Esophagus squamous epithelium (tissue), 4 donors: Measurements from ENCODE around the gene MED23.

Experiments
- POLR2A ChIP-seq, 4 donors: fragments of 450-650 bp; IDR thresholded peaks; one replicate each; pipeline ENCODE4 v1.6.1; 2017; ENCODE audit warnings: antibody characterized with exemption in 4 of 4, mild to moderate bottlenecking in 4 of 4, moderate library complexity in 3 of 4
- TF ChIP-seq, protein P1 (sequence below), 6 experiments: fragments of 450-650 bp in 4 of 6; fragments of 200-600 bp in 2 of 6; sonication (generic) in 2 of 6; IDR thresholded peaks; one replicate each; pipeline ENCODE4 v1.5.1; 2016 to 2019; ENCODE audit warnings: antibody characterized with exemption in 6 of 6, mild to moderate bottlenecking in 4 of 6, moderate library complexity in 4 of 6

DNA sequence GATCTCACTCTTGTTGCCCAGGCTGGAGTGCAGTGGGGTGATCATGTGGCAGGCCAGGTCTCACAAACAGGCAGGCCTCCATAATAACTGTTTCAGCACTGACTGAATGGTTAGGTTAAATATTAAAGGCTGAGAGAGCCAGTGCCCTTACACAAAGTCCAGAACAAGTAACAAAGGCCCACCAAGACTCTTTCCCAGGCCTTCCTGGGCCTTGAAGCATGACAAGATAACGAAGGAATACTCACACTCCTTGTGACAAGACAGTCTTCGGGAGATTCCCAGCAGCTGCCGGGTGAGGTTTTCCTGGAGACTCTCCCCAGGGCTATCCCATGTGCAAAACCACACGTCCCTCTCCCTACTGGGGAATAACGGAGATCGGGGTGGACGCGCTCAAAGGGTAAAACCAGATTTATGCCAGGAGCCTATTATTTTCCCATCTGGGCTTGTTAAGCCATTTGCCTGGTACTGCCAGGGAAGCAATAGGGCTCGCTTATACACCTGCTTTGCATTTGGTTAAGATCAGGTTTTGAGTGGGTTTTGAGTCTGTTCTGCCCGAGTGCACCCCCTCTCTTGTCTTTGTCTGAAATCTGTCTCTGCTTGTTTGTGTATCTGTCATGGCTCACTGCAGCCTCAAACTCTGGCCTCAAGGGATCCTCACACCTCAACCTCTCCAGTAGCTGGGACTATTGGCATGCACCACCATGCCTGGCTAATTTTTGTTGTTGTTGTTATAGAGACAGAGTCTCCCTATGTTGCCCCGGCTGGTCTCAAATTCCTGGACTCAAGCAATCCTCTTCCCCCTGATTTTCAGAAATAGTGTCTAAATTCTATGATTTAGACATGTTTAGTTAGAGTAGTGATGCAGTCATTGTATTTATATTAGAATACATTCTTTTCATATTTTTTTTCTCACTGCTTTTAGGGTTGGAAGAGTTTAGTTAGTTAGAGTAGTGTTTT lies 7.6 kb upstream of the MED23 start:
- TF ChIP-seq, protein P1, sequence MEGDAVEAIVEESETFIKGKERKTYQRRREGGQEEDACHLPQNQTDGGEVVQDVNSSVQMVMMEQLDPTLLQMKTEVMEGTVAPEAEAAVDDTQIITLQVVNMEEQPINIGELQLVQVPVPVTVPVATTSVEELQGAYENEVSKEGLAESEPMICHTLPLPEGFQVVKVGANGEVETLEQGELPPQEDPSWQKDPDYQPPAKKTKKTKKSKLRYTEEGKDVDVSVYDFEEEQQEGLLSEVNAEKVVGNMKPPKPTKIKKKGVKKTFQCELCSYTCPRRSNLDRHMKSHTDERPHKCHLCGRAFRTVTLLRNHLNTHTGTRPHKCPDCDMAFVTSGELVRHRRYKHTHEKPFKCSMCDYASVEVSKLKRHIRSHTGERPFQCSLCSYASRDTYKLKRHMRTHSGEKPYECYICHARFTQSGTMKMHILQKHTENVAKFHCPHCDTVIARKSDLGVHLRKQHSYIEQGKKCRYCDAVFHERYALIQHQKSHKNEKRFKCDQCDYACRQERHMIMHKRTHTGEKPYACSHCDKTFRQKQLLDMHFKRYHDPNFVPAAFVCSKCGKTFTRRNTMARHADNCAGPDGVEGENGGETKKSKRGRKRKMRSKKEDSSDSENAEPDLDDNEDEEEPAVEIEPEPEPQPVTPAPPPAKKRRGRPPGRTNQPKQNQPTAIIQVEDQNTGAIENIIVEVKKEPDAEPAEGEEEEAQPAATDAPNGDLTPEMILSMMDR (IDR thresholded peaks at IDR 0.05): no peak
- no peak for TF ChIP-seq POLR2A (IDR thresholded peaks at IDR 0.05)
